NCI-H748 (cell line): Measurements from ENCODE around the gene HECTD2.
A peak's percentile ranks its signal among the peaks of the same experiment; 100 is the strongest.
"Not testable (repeated sequence)": the region's sequence is repeated elsewhere in the genome, so short reads cannot be mapped to it uniquely, and the experiment has no call there.

Experiments used
- DNase-seq: peaks from one replicate; lab custom pipeline; 2025; ENCODE audit not compliant: unreplicated experiment; lab: John Stamatoyannopoulos, UW

Gene HECTD2

GRCh38 chr10:91472911-91473310, 62.8 kb downstream of the HECTD2 start:
- DNase-seq, result no peak

GRCh38 chr10:91474009-91474408, 63.9 kb downstream of the HECTD2 start:
- DNase-seq, result no peak

- no peak for DNase-seq
Observed at GRCh38 chr10:91477236-91477635, 67.1 kb downstream of the HECTD2 start.

GRCh38 chr10:91479583-91479982, 69.4 kb downstream of the HECTD2 start:
- no peak for DNase-seq

- DNase-seq, result no peak
Observed at GRCh38 chr10:91487911-91488582, 77.9 kb downstream of the HECTD2 start.

GRCh38 chr10:91493313-91493712, 83.2 kb downstream of the HECTD2 start:
- DNase-seq, result peak; percentile 21

GRCh38 chr10:91495402-91495801, 85.3 kb downstream of the HECTD2 start:
- no peak for DNase-seq

- DNase-seq, result no peak
Observed at GRCh38 chr10:91496016-91496415, 85.9 kb downstream of the HECTD2 start.

GRCh38 chr10:91511549-91512330, 101.6 kb downstream of the HECTD2 start:
- DNase-seq, result no peak

- DNase-seq, result no peak
Observed at GRCh38 chr10:91512458-91512857, 102.3 kb downstream of the HECTD2 start.

GRCh38 chr10:91513598-91514424, 103.7 kb downstream of the HECTD2 start:
- no peak for DNase-seq

GRCh38 chr10:91514787-91515186, 104.6 kb downstream of the HECTD2 start:
- DNase-seq, result no peak

GRCh38 chr10:91517394-91517793, 107.2 kb downstream of the HECTD2 start:
- no peak for DNase-seq

- no peak for DNase-seq
Observed at GRCh38 chr10:91519899-91520514, 109.9 kb downstream of the HECTD2 start.

- DNase-seq, result no peak
Observed at GRCh38 chr10:91520661-91521060, 110.5 kb downstream of the HECTD2 start.

- DNase-seq, result no peak
Observed at GRCh38 chr10:91521439-91521838, 111.3 kb downstream of the HECTD2 start.

- no peak for DNase-seq
Observed at GRCh38 chr10:91525896-91526712, 116.0 kb downstream of the HECTD2 start.

GRCh38 chr10:91528080-91528479, 117.9 kb downstream of the HECTD2 start:
- DNase-seq, result no peak

GRCh38 chr10:91528768-91529167, 118.6 kb downstream of the HECTD2 start:
- DNase-seq, result no peak

- not testable (repeated sequence) for DNase-seq
Observed at GRCh38 chr10:91534789-91535188, 124.6 kb downstream of the HECTD2 start.
